ENCODE data around the gene RBM47.

Gene RBM47

GRCh38 chr4:40577588-40578253 is 51.9 kb downstream of the RBM47 start:
- Mint-ChIP-seq H3K4me3 (peak overlapping the region; percentile 48), H3K27me3 (no peaks in the 10 kb centered on the region), H3K36me3 (ENCODE audit: low read depth) (peaks cover 72% of the 10 kb centered on the region), H3K9me3 (no peaks in the 10 kb centered on the region), H3K27ac (peak overlapping the region; percentile 98), H3K4me1 (ENCODE audit: low read depth) (peaks cover 82% of the 10 kb centered on the region)
- intact Hi-C loops (cut with micrococcal nuclease), result loop anchor here (1.0 to 2.0 kb wide), 4 partner anchors 9 to 145 kb away; no protein-coding TSS in a partner anchor

GRCh38 chr4:40576651-40577480 is 52.8 kb downstream of the RBM47 start:
- H3K4me3 Mint-ChIP-seq, result peak overlapping the region; percentile 48
- intact Hi-C loops (cut with micrococcal nuclease), result loop anchor here (1.0 to 2.0 kb wide), 4 partner anchors 9 to 146 kb away; no protein-coding TSS in a partner anchor

GRCh38 chr4:40575846-40576245 is 53.8 kb downstream of the RBM47 start:
- intact Hi-C loops (cut with micrococcal nuclease), result loop anchor here (2.0 kb wide), 2 partner anchors 21 to 147 kb away; no protein-coding TSS in a partner anchor
- peak overlapping the region; percentile 30 for H3K4me3 Mint-ChIP-seq
- peaks cover 69% of the 10 kb centered on the region for H3K36me3 Mint-ChIP-seq (ENCODE audit: low read depth)
- no peaks in the 10 kb centered on the region for H3K27me3 Mint-ChIP-seq
- H3K27ac Mint-ChIP-seq, result peak overlapping the region; percentile 98
- H3K9me3 Mint-ChIP-seq, result no peaks in the 10 kb centered on the region
- H3K4me1 Mint-ChIP-seq (ENCODE audit: low read depth), result peaks cover 74% of the 10 kb centered on the region

More at GRCh38 chr4:40576651-40577480, 52.8 kb downstream of the RBM47 start:
- H3K27me3 Mint-ChIP-seq, result no peaks in the 10 kb centered on the region
- H3K9me3 Mint-ChIP-seq, result no peaks in the 10 kb centered on the region
- peaks cover 69% of the 10 kb centered on the region for H3K36me3 Mint-ChIP-seq (ENCODE audit: low read depth)
- H3K4me1 Mint-ChIP-seq (ENCODE audit: low read depth), result peaks cover 80% of the 10 kb centered on the region
- H3K27ac Mint-ChIP-seq, result peak overlapping the region; percentile 98

DNA sequence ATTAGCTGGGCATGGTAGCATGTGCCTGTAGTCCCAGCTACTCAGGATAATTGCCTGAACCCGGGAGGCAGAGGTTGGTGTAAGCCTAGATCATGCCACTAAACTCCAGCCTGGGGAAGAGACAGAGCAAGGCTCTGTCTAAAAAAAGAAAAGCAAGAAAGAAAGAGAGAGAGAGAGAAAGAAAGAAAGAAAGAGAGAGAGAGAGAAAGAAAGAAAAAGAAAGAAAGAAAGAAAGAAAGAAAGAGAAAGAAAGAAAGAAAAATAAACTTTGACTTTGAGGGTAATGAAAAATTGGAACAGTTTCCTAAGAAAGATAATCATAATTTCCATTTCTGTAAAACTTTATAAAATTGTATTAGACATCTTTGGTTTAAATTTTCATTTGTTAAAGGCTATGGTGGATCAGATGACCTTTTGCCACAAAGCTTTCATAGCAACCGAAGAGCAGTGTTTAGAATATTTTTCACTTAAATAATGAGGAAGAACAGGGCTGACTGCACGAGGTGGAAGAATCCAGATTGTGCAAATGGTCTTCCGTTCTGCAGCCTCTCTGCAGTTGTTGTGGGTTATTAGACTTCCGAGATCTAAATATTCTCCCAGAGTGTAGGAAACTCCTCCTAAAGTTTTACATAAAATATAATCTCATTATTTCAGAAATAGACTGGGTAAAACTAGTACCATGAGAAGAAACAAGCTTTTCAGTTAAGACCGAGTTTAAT is 55.9 kb downstream of the RBM47 start:
- H3K27me3 Mint-ChIP-seq, result no peaks in the 10 kb centered on the region
- H3K36me3 Mint-ChIP-seq (ENCODE audit: low read depth), result peaks cover 77% of the 10 kb centered on the region
- H3K4me3 Mint-ChIP-seq, result peak overlapping the region; percentile 61
- H3K4me1 Mint-ChIP-seq (ENCODE audit: low read depth), result peaks cover 81% of the 10 kb centered on the region
- intact Hi-C loops (cut with micrococcal nuclease), result no loop called here
- H3K9me3 Mint-ChIP-seq, result no peaks in the 10 kb centered on the region
- peak overlapping the region; percentile 98 for H3K27ac Mint-ChIP-seq

DNA sequence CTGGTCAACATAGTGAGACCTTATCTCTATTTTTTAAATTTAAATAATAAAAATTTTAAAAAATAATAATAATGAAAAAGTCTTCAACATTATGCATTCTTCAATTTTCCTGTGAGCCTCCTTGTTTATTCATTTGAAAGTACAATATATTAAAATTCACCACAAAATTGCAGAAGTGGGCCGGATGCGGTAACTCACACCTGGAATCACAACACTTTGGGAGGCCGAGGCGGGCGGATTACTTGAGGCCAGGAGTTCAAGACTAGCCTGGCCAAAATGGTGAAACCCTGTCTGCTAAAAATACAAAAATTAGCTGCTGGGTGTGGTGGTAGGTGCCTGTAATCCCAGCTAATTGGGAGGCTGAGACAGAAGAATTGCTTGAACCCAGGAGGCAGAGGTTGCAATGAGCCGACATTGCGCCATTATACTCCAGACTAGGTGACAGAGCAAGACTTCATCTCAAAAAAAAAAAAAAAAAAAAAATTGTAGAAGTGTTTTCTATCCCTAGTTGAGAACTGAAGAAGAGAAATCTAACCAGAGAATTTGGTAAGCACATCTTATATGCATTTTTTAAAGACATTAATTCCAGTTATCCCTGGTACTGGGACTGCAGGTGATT is 56.9 kb downstream of the RBM47 start:
- intact Hi-C loops (cut with micrococcal nuclease), result no loop called here
- H3K9me3 Mint-ChIP-seq, result no peaks in the 10 kb centered on the region
- no peaks in the 10 kb centered on the region for H3K27me3 Mint-ChIP-seq
- H3K27ac Mint-ChIP-seq, result no peak overlapping the region
- H3K36me3 Mint-ChIP-seq (ENCODE audit: low read depth), result peaks cover 76% of the 10 kb centered on the region
- H3K4me3 Mint-ChIP-seq, result no peak overlapping the region
- peaks cover 81% of the 10 kb centered on the region for H3K4me1 Mint-ChIP-seq (ENCODE audit: low read depth)

GRCh38 chr4:40571208-40571607 is 58.5 kb downstream of the RBM47 start:
- Mint-ChIP-seq H3K27ac (peak overlapping the region; percentile 73), H3K4me1 (ENCODE audit: low read depth) (peaks cover 79% of the 10 kb centered on the region), H3K9me3 (no peaks in the 10 kb centered on the region), H3K36me3 (ENCODE audit: low read depth) (peaks cover 74% of the 10 kb centered on the region), H3K4me3 (no peak overlapping the region), H3K27me3 (no peaks in the 10 kb centered on the region)
- intact Hi-C loops (cut with micrococcal nuclease), result no loop called here

DNA sequence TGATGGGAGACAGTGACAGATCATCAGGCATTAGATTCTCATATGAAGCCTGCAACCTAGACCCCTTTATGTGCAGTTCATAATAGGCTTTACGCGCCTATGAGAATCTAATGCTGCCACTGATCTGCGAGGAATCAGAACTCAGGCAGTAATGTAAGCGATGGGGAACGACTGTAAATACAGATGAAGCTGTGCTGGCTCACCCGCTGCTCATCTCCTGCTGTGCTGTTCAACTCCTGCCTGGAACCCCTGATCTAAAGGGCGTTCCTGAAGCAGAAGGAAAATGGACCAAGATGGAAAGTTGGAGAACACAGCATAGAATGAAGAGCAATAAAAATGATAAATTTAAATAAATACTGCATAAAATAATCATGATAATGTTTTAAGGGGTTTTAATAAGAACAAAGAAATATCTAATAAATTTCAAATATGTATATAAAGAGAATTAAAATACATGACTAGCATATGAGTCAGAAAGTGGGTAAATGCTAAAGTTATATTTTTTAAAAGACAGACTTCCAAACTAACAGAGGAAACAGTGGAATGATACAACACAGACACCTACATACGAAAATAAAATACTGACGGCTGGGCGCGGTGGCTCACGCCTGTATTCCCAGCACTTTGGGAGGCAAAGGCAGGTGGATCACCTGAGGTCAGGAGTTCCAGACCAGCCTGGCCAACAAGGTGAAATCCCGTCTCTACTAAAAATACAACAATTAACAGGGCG is 59.2 kb downstream of the RBM47 start:
- intact Hi-C loops (cut with micrococcal nuclease), result no loop called here
- H3K27me3 Mint-ChIP-seq, result no peaks in the 10 kb centered on the region
- H3K9me3 Mint-ChIP-seq, result no peaks in the 10 kb centered on the region
- no peak overlapping the region for H3K4me3 Mint-ChIP-seq
- peaks cover 74% of the 10 kb centered on the region for H3K36me3 Mint-ChIP-seq (ENCODE audit: low read depth)
- peak overlapping the region; percentile 81 for H3K27ac Mint-ChIP-seq
- peaks cover 79% of the 10 kb centered on the region for H3K4me1 Mint-ChIP-seq (ENCODE audit: low read depth)

DNA sequence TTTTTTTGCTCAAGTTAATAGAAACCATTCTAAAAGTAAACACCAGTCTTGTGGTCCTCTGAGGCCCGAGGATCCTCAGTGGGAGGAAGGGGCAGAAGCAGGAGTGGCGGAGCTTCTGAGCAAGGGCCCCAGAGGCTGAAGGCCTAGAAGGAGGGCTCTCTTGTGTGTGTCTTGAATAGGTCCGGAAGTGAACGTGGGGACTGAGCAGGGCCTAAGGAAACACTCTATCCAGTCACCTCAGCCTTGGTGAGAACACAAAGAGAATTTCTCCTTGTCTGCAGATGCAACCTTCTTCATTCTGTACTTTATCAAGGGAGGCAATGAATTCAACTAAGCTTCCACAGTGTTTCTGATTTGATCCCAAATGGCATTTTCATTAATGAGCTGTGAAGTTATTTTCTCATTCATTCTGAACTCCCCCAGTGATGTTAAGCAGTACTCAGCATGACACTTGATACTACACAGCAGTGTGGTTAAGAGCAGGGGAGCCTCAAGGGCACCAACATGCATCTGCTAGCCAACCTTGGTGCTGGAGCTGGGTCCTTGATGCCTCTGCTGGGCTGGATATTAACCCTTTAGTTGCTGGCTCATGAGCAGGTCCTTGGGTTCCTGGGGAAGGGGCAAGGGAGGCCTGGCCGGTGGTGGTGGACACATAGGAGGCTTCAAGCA is 64.7 kb downstream of the RBM47 start:
- H3K27me3 Mint-ChIP-seq, result no peaks in the 10 kb centered on the region
- no peaks in the 10 kb centered on the region for H3K9me3 Mint-ChIP-seq
- H3K27ac Mint-ChIP-seq, result peak overlapping the region; percentile 82
- intact Hi-C loops (cut with micrococcal nuclease), result loop anchor here (5.0 kb wide), 1 partner anchor 62 kb away; the partner anchor contains the start of gene RBM47
- H3K4me1 Mint-ChIP-seq (ENCODE audit: low read depth), result peaks cover 92% of the 10 kb centered on the region
- H3K4me3 Mint-ChIP-seq, result no peak overlapping the region
- peaks cover 68% of the 10 kb centered on the region for H3K36me3 Mint-ChIP-seq (ENCODE audit: low read depth)

- intact Hi-C loops (cut with micrococcal nuclease), result loop anchor here (5.0 kb wide), 1 partner anchor 63 kb away; the partner anchor contains the start of gene RBM47
These were observed 65.7 kb downstream of the RBM47 start for GRCh38 chr4:40564004-40564403.

DNA sequence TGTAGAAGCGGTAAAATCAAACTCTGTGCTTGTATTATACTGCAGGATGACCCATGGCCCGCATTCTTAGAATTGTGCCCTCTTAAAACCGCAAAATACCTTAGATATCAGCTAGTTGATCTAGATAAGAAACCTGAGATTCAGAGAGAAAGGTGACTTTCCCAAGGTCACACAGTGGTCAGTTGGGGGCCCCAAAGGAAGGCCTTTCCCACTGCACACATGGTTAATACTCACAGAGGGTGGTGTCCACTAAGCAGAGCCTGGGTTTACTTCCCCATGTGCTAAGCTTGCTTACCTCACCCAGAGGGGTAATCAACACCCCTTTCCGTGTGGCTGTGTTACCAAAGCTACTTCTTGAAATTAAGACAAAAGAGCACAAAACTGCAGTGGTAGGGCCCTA is 66.3 kb downstream of the RBM47 start:
- peaks cover 81% of the 10 kb centered on the region for H3K4me1 Mint-ChIP-seq (ENCODE audit: low read depth)
- H3K4me3 Mint-ChIP-seq, result no peak overlapping the region
- no peaks in the 10 kb centered on the region for H3K27me3 Mint-ChIP-seq
- no peaks in the 10 kb centered on the region for H3K9me3 Mint-ChIP-seq
- peaks cover 53% of the 10 kb centered on the region for H3K36me3 Mint-ChIP-seq (ENCODE audit: low read depth)
- intact Hi-C loops (cut with micrococcal nuclease), result loop anchor here (5.0 kb wide), 1 partner anchor 64 kb away; the partner anchor contains the start of gene RBM47
- H3K27ac Mint-ChIP-seq, result peak overlapping the region; percentile 82

More at GRCh38 chr4:40564004-40564403, 65.7 kb downstream of the RBM47 start:
- Mint-ChIP-seq H3K27me3 (no peaks in the 10 kb centered on the region), H3K27ac (peak overlapping the region; percentile 82), H3K4me1 (ENCODE audit: low read depth) (peaks cover 87% of the 10 kb centered on the region), H3K4me3 (no peak overlapping the region), H3K9me3 (no peaks in the 10 kb centered on the region), H3K36me3 (ENCODE audit: low read depth) (peaks cover 58% of the 10 kb centered on the region)

DNA sequence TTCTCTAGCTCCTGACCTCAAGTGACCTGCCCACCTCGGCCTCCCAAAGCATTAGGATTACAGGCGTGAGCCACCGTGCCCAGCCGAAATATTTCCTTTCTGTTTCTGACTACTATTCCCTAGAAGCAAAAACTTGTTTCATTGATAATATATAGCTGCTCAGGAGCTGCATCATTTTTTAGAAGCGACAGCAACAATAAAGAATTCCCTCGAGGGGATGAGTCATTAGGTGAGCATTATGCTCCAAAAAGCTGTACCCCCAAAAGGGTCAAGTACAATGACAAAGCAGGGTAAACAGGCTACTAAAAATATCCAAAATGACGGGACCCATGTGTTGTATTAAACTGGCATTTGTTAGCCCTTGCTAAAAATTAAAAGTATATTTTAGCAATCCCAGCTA is 67.0 kb downstream of the RBM47 start:
- peaks cover 75% of the 10 kb centered on the region for H3K4me1 Mint-ChIP-seq (ENCODE audit: low read depth)
- no peaks in the 10 kb centered on the region for H3K27me3 Mint-ChIP-seq
- peak overlapping the region; percentile 87 for H3K27ac Mint-ChIP-seq
- H3K4me3 Mint-ChIP-seq, result no peak overlapping the region
- H3K9me3 Mint-ChIP-seq, result no peaks in the 10 kb centered on the region
- peaks cover 53% of the 10 kb centered on the region for H3K36me3 Mint-ChIP-seq (ENCODE audit: low read depth)
- intact Hi-C loops (cut with micrococcal nuclease), result loop anchor here (5.0 kb wide), 1 partner anchor 65 kb away; the partner anchor contains the start of gene RBM47

DNA sequence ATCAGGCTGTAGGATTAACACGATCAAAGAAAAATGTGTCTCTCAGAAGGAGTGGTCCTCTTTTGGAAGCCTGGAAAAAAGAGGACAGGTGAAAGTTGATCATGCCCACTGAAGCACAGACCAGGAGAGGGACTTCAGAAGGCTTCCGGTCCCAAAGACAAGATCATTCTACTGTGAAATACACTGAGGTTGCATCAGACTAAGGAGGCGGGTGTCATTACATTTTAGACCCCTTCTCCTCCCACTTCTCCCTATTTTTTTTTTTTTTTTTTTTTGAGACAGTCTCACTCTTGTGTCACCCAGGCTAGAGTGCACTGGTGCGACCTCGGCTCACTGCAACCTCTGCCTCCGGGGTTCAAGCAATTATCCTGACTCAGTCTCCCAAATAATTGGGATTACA is 67.5 kb downstream of the RBM47 start:
- H3K27ac Mint-ChIP-seq, result peak overlapping the region; percentile 87
- no peaks in the 10 kb centered on the region for H3K9me3 Mint-ChIP-seq
- no peak overlapping the region for H3K4me3 Mint-ChIP-seq
- no peaks in the 10 kb centered on the region for H3K27me3 Mint-ChIP-seq
- H3K4me1 Mint-ChIP-seq (ENCODE audit: low read depth), result peaks cover 73% of the 10 kb centered on the region
- peaks cover 57% of the 10 kb centered on the region for H3K36me3 Mint-ChIP-seq (ENCODE audit: low read depth)
- intact Hi-C loops (cut with micrococcal nuclease), result loop anchor here (5.0 kb wide), 1 partner anchor 65 kb away; the partner anchor contains the start of gene RBM47
